ENCODE measurements around the gene PHC2. TPM values are rescaled to one million over a fixed set of nuclear protein-coding genes. Genes with fewer than 3 reads are reported as not detected.

The PHC2 gene
- total RNA-seq, 1 donor from 2014 or later = 35.5 TPM

DNA sequence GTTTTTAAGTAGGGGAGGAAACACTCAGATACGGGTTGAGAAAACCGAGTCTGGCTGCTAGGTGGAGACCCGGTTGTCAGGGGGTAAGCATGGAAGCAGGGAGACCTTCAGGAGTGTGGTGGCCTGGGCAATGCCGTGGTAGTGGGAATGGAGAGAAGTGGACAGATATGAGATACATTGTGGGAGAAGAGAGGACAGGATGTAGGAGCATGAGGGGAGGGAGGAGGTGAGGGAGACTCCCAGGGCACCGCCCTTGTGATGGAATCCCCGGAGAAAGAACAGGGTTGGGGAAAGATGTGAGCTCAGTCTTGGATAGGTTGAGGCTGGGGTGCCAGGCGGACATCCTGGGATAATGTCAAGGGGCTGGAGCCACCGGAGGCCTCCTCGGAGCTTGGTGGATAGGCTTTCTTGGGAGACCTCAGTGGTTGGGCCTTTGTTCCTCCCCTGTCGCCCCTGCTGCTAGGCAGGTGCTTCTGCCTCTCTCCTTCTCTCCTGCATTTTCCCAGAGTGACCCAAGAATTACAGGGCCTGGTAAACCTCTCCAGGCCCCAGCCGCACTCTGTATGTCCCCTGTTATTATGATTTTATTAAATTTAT lies 153.3 kb downstream of the PHC2 start:
- DNase-seq (ENCODE audit: low spot score in 2 of 2) (no peak), FAIRE-seq (no peak)

DNA sequence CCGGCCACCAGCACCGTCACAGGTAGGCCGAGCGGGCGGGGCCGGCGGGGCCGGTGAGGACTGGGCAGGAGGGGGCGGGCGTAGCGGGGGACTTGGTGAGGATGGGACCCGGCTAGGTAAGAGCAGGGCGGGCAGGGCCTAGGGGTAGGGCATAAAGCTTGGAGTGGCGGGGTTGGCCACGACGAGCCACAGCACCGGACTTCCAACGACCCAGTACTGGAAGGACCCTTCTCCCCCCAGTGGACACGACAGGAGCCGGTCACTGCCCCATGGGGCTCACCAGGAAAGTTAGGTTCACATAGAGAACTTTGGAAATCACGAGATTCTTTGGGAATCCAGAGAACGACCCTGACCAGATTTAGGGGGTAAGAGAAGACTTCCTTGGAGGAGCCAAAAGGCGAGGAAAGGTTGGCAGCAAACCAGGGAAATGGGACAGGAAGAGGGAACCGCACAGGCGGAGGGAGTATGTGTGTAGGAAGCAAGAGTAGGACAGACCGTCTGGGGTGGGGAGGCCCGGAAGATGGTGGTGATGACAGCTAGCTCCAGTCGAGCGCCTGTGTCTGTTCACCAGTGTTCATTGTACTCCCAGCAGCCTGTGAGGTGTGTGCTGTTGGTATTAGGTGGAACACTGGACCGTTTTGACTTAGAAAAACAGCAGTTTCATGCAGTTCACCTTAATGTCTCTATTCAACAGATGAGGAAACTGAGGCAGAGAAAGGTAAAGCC lies 154.2 kb downstream of the PHC2 start:
- DNase-seq (ENCODE audit: low spot score in 2 of 2) (no peak), FAIRE-seq (no peak)

DNA sequence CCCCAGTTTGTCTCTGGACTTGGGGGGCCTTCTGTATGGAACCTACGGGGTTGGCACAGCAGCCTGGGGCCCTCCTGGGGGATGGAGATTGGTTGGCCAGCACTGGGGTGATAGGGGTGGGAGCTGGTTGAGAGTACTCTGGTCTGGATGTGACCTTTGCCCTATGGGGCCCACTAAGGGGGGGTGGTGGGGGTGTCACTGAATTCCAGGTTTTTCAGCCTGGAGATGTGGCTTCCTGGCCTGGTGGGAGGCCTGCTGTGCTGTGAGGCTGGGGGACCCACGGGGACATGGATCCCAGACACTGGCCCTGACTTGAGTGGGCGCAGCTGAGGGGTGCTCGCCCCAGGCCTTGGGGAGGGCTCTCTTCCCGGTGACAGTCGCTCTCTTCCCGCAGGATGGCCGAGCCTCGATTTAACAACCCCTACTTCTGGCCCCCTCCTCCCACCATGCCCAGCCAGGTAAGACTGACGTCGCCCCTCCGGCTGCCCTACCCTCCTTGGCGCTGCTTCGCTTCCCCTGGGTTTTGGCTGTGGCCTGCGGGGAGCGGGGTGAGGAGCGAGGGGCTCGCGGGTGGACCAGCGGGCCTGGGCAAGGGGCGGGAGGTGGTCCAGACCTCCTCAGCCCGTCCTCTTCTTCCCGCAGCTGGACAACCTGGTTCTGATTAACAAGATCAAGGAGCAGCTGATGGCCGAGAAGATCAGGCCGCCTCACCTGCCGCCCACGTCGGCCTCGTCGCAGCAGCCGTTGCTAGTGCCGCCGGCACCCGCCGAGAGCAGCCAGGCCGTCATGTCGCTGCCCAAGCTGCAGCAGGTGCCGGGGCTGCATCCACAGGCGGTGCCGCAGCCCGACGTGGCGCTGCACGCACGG lies 155.0 kb downstream of the PHC2 start:
- no peak for DNase-seq (ENCODE audit: low spot score in 2 of 2)
- FAIRE-seq = no peak

DNA sequence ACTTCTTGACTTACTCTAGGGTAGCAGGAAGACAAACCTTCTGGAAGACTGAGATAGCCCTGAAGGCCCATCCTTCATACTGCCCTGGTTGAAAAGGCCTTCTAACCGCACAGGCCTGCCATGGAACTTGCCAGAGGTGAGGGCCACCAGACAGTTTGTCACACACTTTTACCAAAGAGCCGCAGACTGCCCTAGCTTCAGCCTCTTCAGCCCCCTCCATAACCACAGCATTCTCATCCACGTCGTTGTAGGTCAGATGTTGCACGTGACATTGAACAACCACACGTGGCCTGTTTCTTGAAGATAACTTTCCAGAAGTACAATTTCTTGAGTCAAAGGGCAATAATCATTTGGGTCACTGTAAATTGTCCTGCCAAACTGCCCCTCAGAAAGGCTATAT lies 155.7 kb downstream of the PHC2 start:
- no peak for FAIRE-seq
- DNase-seq (ENCODE audit: low spot score in 2 of 2) = no peak

DNA sequence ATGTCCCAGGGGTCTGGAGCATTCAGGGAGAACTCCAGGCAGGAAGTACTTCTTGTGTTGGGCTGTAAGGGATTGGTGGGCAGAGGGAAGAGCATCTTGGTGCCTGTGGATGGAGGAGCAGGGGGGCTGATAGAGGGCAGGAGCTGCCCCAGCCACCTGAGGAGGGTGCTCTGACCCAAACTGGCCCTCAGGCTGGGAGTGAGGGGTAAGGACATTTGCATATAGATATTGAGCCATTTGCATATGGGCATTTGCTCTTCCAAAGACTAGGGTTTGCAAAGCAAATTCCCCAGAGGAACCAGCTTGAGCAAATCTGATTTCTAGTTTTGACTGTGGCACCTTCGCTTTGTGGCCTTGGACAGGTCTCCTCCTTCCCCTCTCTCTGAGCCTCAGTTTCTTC lies 156.4 kb downstream of the PHC2 start:
- no peak for FAIRE-seq
- DNase-seq (ENCODE audit: low spot score in 2 of 2) = no peak

DNA sequence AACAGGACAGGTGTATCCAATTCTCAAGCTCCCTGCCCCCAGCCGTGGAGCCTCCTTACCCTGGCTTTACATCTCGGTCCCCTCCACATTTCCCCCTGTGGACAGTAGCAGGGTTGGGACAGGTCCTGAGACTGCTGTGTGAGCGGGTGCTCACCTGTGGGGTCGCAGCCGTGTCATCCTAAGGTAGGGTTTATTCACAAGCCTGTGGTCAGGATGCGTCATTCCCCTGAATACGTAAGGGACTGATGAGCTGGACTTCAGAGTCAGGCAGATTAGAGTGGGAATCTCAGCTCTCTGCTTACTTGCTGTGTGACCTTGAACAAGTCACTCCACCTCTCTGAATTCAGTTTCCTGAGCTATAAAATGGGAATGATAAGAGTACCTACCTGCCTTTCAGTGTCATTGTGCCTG lies 156.9 kb downstream of the PHC2 start:
- FAIRE-seq (no peak), DNase-seq (ENCODE audit: low spot score in 2 of 2) (no peak)

Small RNAs within 50 kb of the gene (small RNA-seq; reads per million reads assigned to genes)
- 0.08 reads per million for gene RN7SKP16

Other genes starting within 250 kb of the PHC2 start
- gene TRIM62, start 249.1 kb downstream of the PHC2 start, total RNA-seq = 3.3 TPM
- 13.9 TPM for gene ZNF362, start 174.6 kb downstream of the PHC2 start, total RNA-seq
- not detected for gene A3GALT2, start 110.0 kb downstream of the PHC2 start, total RNA-seq
- gene ZSCAN20, start 41.5 kb upstream of the PHC2 start, total RNA-seq = 7.3 TPM

Measured in frontal cortex (tissue), 4 donors.